AG09319 (cell line): ENCODE results near the gene HOMER1.

ENCODE experiments used
- DNase-seq: peaks from one replicate; pipeline ENCODE4 v3.0.0-alpha.2; 2010; ENCODE audit warnings: low read depth; ENCODE audit errors: extremely low read depth
- CTCF ChIP-seq: IDR thresholded peaks from 2 replicates; pipeline ENCODE4 v1.5.1; 2011; ENCODE audit warnings: low read depth, mild to moderate bottlenecking, inconsistent platforms, low read length, moderate library complexity

The HOMER1 gene, protein sequence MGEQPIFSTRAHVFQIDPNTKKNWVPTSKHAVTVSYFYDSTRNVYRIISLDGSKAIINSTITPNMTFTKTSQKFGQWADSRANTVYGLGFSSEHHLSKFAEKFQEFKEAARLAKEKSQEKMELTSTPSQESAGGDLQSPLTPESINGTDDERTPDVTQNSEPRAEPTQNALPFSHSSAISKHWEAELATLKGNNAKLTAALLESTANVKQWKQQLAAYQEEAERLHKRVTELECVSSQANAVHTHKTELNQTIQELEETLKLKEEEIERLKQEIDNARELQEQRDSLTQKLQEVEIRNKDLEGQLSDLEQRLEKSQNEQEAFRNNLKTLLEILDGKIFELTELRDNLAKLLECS

GRCh38 chr5:79513704-79514390 is at the start of gene HOMER1:
HOMER1 (minus strand) TSS chr5:79514134; CDS start chr5:79512774, 1,360 bp downstream.
- DNase-seq: peak; percentile 51
- TF ChIP-seq CTCF: no peak; the same call in 1 of the 2 replicates

DNA sequence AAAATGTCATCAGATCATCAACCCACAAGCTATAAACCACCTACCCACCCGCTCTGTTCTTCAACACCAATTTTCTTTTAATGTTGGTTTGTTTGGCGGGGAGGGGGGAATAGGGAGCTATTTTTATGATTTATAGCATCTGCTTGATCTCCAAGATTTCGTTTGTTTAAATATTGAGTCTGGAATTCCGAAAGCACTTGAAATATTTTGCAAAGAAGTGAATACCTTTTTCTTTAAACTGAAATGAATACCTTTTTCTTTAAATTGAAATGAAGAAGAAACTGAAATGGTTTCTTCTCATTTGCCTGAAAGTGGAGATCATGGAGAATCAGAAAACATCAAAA is 49.3 kb upstream of the HOMER1 start:
- TF ChIP-seq CTCF: no peak
- DNase-seq: no peak

DNA sequence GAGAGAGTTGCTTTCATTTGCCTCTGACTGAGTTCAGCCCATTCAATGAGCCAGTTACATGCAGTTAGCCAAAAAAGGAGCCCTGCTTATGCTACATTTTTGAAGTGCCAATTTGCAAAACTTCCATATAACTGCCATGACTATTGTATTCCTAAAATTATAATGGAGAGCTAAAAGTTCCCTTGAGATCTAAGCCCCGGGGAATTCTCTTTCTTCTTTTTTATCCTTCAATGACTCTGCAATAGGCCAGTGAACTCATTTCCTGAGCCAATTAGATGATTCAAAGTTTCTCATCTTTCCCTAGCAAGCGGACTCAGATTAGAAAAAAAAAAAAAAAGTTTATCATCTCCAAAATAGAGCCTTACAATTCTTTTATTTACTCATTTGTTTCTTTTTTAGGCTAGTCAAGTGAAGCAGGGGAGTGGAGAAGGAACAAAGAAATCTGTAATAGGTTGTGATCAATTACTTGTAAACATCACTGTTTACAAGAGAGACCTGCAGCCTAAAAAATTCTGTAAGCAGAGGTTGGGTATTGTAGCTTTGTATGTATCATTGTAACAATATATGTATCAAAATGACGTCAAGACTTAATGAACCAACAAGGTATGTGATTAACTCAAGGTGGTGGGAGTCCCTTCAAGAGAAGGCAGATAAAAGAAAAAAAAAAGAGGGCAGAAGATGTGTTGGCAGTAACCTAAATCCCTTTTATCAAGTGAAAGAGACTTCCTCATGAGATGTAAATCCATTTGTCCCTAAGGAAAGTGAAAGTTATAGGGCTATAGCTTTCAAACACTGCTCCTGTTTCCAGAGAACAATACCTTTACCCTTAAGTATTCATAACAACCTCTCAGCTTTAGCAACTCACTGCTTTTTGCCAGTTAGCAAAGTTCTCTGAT is 48.7 kb upstream of the HOMER1 start:
- peak; percentile 49 for DNase-seq
- TF ChIP-seq CTCF: no peak

DNA sequence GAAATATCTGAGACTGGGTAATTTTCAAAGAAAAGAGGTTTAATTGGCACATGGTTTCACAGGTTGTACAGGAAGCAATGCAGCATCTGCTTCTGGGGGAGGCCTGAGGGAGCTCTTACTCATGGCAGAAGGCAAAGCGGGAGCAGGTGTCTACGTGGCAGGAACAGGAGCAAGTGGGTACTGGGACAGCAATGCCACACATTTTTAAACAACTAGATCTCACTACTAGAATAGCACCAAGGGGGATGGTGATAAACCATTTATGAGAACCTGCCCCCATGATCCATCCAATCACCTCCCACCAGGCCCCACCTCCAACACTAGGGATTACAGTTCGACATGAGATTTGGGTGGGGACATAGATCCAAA is 47.6 kb upstream of the HOMER1 start:
- no peak for DNase-seq
- TF ChIP-seq CTCF: no peak

- DNase-seq: no peak
- TF ChIP-seq CTCF: no peak
Measured at GRCh38 chr5:79560771-79561524, 47.0 kb upstream of the HOMER1 start.

GRCh38 chr5:79555418-79555817 is 41.5 kb upstream of the HOMER1 start:
- TF ChIP-seq CTCF: no peak
- no peak for DNase-seq
